Osteoblast (primary cell): ENCODE measurements around the gene PROK1. TPM values are rescaled to one million over a fixed set of nuclear protein-coding genes. Genes with fewer than 3 reads are reported as not detected.

Source experiments
- DNase-seq: peaks from one replicate; pipeline ENCODE4 v3.0.0; 2011; ENCODE audit warnings: low spot score, mixed read lengths; ENCODE audit not compliant: insufficient read length; ENCODE audit errors: missing footprints
- H2AFZ ChIP-seq: 2 replicates; pipeline ENCODE4 v1.6.0; 2011; ENCODE audit warnings: mild to moderate bottlenecking, low read length
- H3K27ac ChIP-seq: 2 replicates; pipeline ENCODE4 v1.5.1; 2011; ENCODE audit warnings: mild to moderate bottlenecking, low read depth, low read length, moderate library complexity
- H3K27me3 ChIP-seq: 2 replicates; pipeline ENCODE4 v1.6.0; 2012; ENCODE audit warnings: mild to moderate bottlenecking, control low read depth, inconsistent platforms, low read length, moderate library complexity; ENCODE audit not compliant: insufficient read depth
- H3K36me3 ChIP-seq: 2 replicates; pipeline ENCODE4 v1.5.1; 2011; ENCODE audit warnings: mild to moderate bottlenecking, low read length, control low read depth, moderate library complexity; ENCODE audit not compliant: insufficient read depth
- H3K4me1 ChIP-seq: 2 replicates; pipeline ENCODE4 v1.5.1; 2011; ENCODE audit warnings: mild to moderate bottlenecking, low read length, control low read depth, moderate library complexity; ENCODE audit not compliant: insufficient read depth
- H3K4me2 ChIP-seq: 2 replicates; pipeline ENCODE4 v1.6.0; 2011; ENCODE audit warnings: mild to moderate bottlenecking, low read length; ENCODE audit not compliant: insufficient read depth
- H3K4me3 ChIP-seq: fragments of 200-600 bp; sonication (generic); 3 replicates; pipeline ENCODE4 v1.5.1; 2012; ENCODE audit warnings: mild to moderate bottlenecking, low read length, inconsistent platforms; ENCODE audit not compliant: insufficient read depth
- H3K79me2 ChIP-seq: 2 replicates; pipeline ENCODE4 v1.6.0; 2012; ENCODE audit warnings: mild to moderate bottlenecking, low read length, control low read depth, inconsistent platforms; ENCODE audit not compliant: insufficient read depth
- H3K9me3 ChIP-seq: 2 replicates; pipeline ENCODE4 v1.5.1; 2011; ENCODE audit warnings: low read depth, low read length, control low read depth
- H4K20me1 ChIP-seq: 2 replicates; pipeline ENCODE4 v1.6.0; 2012; ENCODE audit warnings: mild to moderate bottlenecking, low read length, control low read depth; ENCODE audit not compliant: insufficient read depth
- total RNA-seq: library from RNA; depleted of rRNA; stranded (reverse); fragments of >200 nt; gene quantifications from 2 replicates; pipeline ENCODE4 v1.2.3, GENCODE V29; 2012
- TF ChIP-seq, protein P1 (sequence below): IDR thresholded peaks from 2 replicates; pipeline ENCODE4 v1.5.1; 2011; ENCODE audit warnings: mild to moderate bottlenecking, low read depth, low read length, moderate library complexity; ENCODE audit errors: extremely low read depth

The PROK1 gene
- total RNA-seq, 1 donor = not detected

- H4K20me1 ChIP-seq = no peaks in the 10 kb centered on the region
- H3K27me3 ChIP-seq = peaks cover 21% of the 10 kb centered on the region
- TF ChIP-seq, protein P1, sequence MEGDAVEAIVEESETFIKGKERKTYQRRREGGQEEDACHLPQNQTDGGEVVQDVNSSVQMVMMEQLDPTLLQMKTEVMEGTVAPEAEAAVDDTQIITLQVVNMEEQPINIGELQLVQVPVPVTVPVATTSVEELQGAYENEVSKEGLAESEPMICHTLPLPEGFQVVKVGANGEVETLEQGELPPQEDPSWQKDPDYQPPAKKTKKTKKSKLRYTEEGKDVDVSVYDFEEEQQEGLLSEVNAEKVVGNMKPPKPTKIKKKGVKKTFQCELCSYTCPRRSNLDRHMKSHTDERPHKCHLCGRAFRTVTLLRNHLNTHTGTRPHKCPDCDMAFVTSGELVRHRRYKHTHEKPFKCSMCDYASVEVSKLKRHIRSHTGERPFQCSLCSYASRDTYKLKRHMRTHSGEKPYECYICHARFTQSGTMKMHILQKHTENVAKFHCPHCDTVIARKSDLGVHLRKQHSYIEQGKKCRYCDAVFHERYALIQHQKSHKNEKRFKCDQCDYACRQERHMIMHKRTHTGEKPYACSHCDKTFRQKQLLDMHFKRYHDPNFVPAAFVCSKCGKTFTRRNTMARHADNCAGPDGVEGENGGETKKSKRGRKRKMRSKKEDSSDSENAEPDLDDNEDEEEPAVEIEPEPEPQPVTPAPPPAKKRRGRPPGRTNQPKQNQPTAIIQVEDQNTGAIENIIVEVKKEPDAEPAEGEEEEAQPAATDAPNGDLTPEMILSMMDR = no peak
- H3K36me3 ChIP-seq = no peaks in the 10 kb centered on the region
- no peaks in the 10 kb centered on the region for H3K9me3 ChIP-seq
- DNase-seq = peak; percentile 70
- H2AFZ ChIP-seq = no peak overlapping the region
- H3K4me3 ChIP-seq = no peak overlapping the region
- no peak overlapping the region for H3K27ac ChIP-seq
- H3K4me1 ChIP-seq = no peaks in the 10 kb centered on the region
- no peaks in the 10 kb centered on the region for H3K79me2 ChIP-seq
- H3K4me2 ChIP-seq = no peak overlapping the region
Measured at GRCh38 chr1:110501488-110502132, 50.7 kb downstream of the PROK1 start.

DNA sequence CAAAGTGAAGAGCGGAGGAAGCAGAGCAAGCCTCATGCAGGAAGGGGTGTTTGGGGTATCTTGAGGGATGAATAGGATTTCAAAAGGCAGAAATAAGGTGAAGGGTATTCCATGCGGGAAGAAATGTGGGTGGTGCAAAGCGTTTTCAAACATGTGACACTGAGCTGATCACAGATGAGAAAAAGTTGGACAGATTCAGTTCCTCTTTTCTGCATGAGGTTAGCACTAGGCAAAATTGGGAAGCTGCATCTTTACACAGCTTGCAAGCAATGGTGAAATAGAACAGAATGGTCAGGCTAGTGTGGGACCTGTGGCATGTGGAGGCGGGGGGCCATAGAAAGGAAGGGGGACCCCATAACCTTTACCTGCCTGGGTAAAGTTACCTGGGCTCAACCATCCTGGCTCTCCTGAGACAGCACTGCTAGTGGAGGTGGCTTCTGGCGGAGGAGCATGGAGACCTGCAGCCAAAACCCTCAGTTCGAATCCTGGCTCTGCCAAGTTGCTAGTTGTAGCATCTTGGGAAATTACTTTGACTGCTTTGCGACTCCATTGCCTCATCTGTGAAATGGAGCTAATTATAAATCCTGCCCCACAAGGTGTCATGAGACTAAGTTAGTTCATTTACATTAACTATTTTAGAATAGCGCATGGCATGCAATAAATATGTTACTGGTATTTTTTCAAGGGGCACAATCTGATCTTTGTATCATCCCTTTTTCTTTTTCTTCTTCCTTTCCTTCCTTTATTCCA is 51.6 kb downstream of the PROK1 start:
- Histone ChIP-seq H4K20me1 (no peaks in the 10 kb centered on the region), H3K9me3 (no peaks in the 10 kb centered on the region), H3K27ac (no peak overlapping the region), H2AFZ (no peak overlapping the region), H3K36me3 (no peaks in the 10 kb centered on the region), H3K4me3 (no peak overlapping the region), H3K27me3 (peaks cover 24% of the 10 kb centered on the region), H3K4me2 (no peak overlapping the region), H3K79me2 (no peaks in the 10 kb centered on the region), H3K4me1 (no peaks in the 10 kb centered on the region)
- peak; percentile 21 for DNase-seq
- TF ChIP-seq, protein P1 = no peak

GRCh38 chr1:110503471-110503870 is 52.5 kb downstream of the PROK1 start:
- TF ChIP-seq, protein P1 = no peak
- peaks cover 24% of the 10 kb centered on the region for H3K27me3 ChIP-seq
- no peak overlapping the region for H3K4me2 ChIP-seq
- no peak for DNase-seq
- no peaks in the 10 kb centered on the region for H3K9me3 ChIP-seq
- H3K4me3 ChIP-seq = no peak overlapping the region
- no peak overlapping the region for H3K27ac ChIP-seq
- H3K79me2 ChIP-seq = no peaks in the 10 kb centered on the region
- H3K4me1 ChIP-seq = no peaks in the 10 kb centered on the region
- no peaks in the 10 kb centered on the region for H4K20me1 ChIP-seq
- H3K36me3 ChIP-seq = no peaks in the 10 kb centered on the region
- H2AFZ ChIP-seq = no peak overlapping the region

DNA sequence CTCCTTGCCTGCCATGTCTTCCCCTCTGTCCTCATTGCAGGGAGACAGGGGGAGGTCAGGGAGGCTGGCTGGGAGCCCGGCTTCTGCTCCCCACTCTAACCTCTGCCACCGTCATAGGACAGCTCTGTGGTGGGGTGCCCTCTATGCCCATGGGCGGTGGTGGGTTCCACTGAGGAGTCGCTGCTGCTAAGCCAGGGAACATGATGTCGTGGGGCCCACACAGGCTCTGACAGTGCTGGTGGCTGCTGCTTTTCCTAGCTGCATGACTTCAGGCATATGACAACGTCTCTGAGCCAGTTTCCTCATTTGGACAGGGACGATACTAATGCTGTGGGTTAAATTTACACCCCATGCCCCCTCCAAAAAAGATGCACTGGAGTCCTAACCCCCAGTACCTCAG is 53.3 kb downstream of the PROK1 start:
- Histone ChIP-seq H3K79me2 (no peaks in the 10 kb centered on the region), H3K4me1 (no peaks in the 10 kb centered on the region), H3K4me3 (no peak overlapping the region), H2AFZ (no peak overlapping the region), H3K4me2 (no peak overlapping the region), H3K27ac (no peak overlapping the region), H3K27me3 (peaks cover 22% of the 10 kb centered on the region), H4K20me1 (no peaks in the 10 kb centered on the region), H3K9me3 (no peaks in the 10 kb centered on the region), H3K36me3 (no peaks in the 10 kb centered on the region)
- TF ChIP-seq, protein P1 = no peak
- DNase-seq = no peak
